Peyer's patch (tissue), 4 donors: ENCODE results near the gene ACSL5. TPM values are rescaled to one million over a fixed set of nuclear protein-coding genes. Genes with fewer than 3 reads are reported as not detected.
"Not testable (repeated sequence)": the region's sequence is repeated elsewhere in the genome, so short reads cannot be mapped to it uniquely, and the experiment has no call there.

ENCODE experiments used
- DNase-seq, 3 donors: peaks; one replicate each; pipeline ENCODE4 v3.0.0-alpha.2; 2017 to 2019
- H3K27ac ChIP-seq, 4 donors: fragments of 200-600 bp; sonication (generic); one replicate each; pipeline ENCODE4 v1.5.1; 2016 to 2019
- H3K27me3 ChIP-seq, 2 donors: fragments of 200-600 bp; sonication (generic); one replicate each; pipeline ENCODE4 v1.5.1; 2019
- H3K36me3 ChIP-seq, 3 donors: fragments of 200-600 bp; sonication (generic); one replicate each; pipeline ENCODE4 v1.5.1; 2016 to 2019
- H3K4me1 ChIP-seq, 4 donors: fragments of 200-600 bp; sonication (generic); one replicate each; pipeline ENCODE4 v1.5.1; 2016 to 2019
- H3K4me3 ChIP-seq, 4 donors: fragments of 200-600 bp; sonication (generic); 1 replicate in 3 of 4; 2 replicates in 1 of 4; pipeline ENCODE4 v1.5.1; 2016 to 2019; ENCODE audit warnings: mild to moderate bottlenecking in 1 of 4
- H3K9me3 ChIP-seq, 4 donors: fragments of 200-600 bp; sonication (generic); one replicate each; pipeline ENCODE4 v1.5.1; 2016 to 2019; ENCODE audit warnings: mild to moderate bottlenecking in 1 of 4
- POLR2A ChIP-seq, 2 donors: fragments of 450-650 bp; IDR thresholded peaks; one replicate each; pipeline ENCODE4 v1.5.1; 2017; ENCODE audit warnings: antibody characterized with exemption in 2 of 2, mild to moderate bottlenecking in 2 of 2, moderate library complexity in 2 of 2
- total RNA-seq, 4 donors: library from RNA; depleted of rRNA; stranded (reverse); fragments of >200 nt; gene quantifications; one replicate each; pipeline ENCODE4 v1.1.0, GENCODE V29; 2016
- TF ChIP-seq, protein P1 (sequence below), 6 experiments: fragments of 450-650 bp in 4 of 6; fragments of 200-600 bp in 2 of 6; sonication (generic) in 1 of 6; IDR thresholded peaks; one replicate each; pipeline ENCODE4 v1.5.1; 2017 to 2019; ENCODE audit warnings: antibody characterized with exemption in 6 of 6, mild to moderate bottlenecking in 3 of 6, moderate library complexity in 1 of 6

Gene ACSL5
- total RNA-seq, 4 donors from 2014 or later, result 133 to 1,137 (median 595) TPM

DNA sequence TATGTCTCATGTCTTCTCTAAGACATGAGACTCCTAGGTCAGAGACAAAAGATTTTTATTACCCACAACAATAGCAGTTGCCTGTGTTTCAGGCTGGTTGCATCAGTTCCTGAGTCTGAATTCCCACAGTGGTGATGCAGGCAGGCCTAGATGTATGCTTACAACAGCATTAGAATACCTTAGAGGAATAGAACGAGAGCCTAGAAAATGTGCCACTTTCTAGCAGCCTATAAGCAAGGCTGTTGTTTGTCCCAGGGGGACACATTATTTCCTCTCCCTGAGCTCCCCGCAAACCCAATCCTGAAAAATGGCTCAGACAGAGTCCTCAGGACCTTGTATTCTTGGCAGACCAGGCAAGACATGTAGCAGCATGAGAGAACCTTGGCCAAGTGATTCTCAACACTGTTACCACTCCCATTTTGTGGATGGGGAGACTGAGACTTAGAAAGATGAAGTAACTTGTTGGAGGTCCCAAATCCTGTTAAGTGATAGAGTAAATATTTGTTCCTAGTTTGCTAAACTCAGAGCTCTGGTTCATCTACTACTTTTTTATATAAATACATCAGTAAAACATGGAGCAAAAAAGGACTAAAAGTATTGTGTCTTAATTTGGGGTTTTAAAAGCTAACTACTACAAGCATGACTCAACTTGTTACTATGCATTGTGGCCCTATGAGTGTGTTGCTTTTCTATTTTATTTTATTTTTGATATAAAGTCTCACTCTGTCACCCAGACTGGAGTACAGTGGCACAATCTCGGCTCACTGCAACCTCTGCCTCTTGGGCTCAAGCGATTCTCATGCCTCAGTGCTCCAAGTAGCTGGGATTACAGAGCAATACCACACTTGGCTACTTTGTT is 87.3 kb downstream of the ACSL5 start:
- TF ChIP-seq, protein P1, sequence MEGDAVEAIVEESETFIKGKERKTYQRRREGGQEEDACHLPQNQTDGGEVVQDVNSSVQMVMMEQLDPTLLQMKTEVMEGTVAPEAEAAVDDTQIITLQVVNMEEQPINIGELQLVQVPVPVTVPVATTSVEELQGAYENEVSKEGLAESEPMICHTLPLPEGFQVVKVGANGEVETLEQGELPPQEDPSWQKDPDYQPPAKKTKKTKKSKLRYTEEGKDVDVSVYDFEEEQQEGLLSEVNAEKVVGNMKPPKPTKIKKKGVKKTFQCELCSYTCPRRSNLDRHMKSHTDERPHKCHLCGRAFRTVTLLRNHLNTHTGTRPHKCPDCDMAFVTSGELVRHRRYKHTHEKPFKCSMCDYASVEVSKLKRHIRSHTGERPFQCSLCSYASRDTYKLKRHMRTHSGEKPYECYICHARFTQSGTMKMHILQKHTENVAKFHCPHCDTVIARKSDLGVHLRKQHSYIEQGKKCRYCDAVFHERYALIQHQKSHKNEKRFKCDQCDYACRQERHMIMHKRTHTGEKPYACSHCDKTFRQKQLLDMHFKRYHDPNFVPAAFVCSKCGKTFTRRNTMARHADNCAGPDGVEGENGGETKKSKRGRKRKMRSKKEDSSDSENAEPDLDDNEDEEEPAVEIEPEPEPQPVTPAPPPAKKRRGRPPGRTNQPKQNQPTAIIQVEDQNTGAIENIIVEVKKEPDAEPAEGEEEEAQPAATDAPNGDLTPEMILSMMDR (IDR thresholded peaks at IDR 0.05), result no peak
- no peak for TF ChIP-seq POLR2A (IDR thresholded peaks at IDR 0.05)
- peaks cover 0 to 27% (median 0%) of the 10 kb centered on the region in 3 donors for H3K36me3 ChIP-seq

GRCh38 chr10:112464074-112464473 is 90.2 kb downstream of the ACSL5 start:
- not testable (repeated sequence) for H3K4me1 ChIP-seq, H3K9me3 ChIP-seq, H3K4me3 ChIP-seq, H3K27ac ChIP-seq, H3K27me3 ChIP-seq, DNase-seq
- peaks cover 0 to 27% (median 0%) of the 10 kb centered on the region in 3 donors for H3K36me3 ChIP-seq

More for the DNA sequence above, 87.3 kb downstream of the ACSL5 start:
- DNase-seq, result no peak
- Histone ChIP-seq H3K27me3 (no peaks in the 10 kb centered on the region), H3K4me1 (no peaks in the 10 kb centered on the region), H3K4me3 (no peak overlapping the region), H3K9me3 (no peaks in the 10 kb centered on the region), H3K27ac (no peak overlapping the region)

DNA sequence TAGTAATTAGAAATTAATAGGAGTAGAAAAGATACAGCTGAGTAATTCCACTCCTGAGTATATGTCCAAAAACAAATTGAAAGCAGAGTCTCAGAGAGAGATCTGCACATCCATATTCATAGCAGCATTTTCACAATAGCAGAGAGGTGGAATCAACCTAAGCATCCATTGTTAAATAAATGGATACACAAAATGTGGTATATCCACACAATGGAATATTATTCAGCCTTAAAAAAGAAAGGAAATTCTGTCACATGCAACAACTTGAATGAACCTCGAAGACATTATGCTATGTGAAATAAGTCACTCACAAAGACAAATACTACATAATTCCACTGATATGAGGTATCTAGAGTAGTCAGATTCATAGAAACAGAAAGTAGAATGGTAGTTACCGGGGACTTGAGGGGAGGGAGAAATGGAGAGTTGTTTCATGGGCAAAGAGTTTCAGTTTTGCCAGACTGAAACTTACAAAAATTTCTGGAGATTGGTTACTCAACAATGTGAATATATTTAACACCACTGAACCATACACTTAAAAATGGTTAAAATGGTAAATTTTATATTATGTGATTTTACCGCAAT is 91.5 kb downstream of the ACSL5 start:
- no peaks in the 10 kb centered on the region for H3K9me3 ChIP-seq
- H3K27me3 ChIP-seq, result no peaks in the 10 kb centered on the region
- DNase-seq, result no peak
- H3K4me1 ChIP-seq, result no peaks in the 10 kb centered on the region
- no peak overlapping the region for H3K27ac ChIP-seq
- H3K36me3 ChIP-seq, result peaks cover 0 to 27% (median 0%) of the 10 kb centered on the region in 3 donors
- H3K4me3 ChIP-seq, result no peak overlapping the region
- no peak for TF ChIP-seq POLR2A (IDR thresholded peaks at IDR 0.05)
- TF ChIP-seq, protein P1 (IDR thresholded peaks at IDR 0.05), result no peak

DNA sequence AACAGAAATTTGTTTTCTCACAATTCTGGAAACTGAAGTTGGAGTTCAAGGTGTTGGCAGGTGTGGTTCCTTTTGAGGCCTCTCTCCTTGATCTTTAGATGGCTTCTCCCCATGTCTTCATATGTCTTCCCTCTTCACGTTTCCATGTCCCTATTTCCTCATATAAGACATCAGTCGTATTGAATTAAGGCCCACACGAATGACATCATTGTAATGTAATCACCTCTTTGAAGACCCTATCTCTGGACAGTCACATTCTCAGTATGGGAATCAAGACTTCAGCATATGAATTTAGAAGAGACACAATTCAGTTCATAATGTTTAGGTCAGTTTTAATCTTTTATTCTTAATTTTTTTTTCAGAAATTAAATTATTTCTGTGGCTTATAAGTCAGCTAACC is 92.9 kb downstream of the ACSL5 start:
- H3K36me3 ChIP-seq, result peaks cover 0 to 18% (median 0%) of the 10 kb centered on the region in 3 donors
- no peaks in the 10 kb centered on the region for H3K9me3 ChIP-seq
- no peaks in the 10 kb centered on the region for H3K27me3 ChIP-seq

DNA sequence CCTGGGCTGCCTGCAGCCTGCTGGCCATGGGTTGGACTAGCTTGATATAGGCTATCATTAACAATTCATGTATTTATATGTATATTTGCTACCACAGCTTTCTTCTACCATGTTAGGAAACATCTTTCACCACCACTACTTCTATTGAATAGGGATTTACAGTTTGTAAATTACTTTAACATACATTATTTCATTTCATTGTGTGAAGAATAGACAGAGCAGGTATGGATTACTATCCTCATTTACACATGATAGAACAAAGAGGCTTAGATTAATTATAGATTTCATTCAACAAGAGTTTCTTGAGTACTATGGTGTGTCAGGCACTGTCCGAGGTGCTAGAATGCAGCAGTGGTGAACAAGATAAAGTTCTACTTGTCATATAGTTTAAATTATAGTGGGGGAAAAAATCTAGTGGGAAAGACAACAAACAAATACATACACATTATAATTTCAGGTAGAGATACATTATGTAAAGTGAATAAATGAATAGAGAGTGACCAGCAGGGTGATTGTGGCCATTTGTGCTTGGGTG is 93.7 kb downstream of the ACSL5 start:
- H3K36me3 ChIP-seq, result peaks cover 0 to 14% (median 0%) of the 10 kb centered on the region in 3 donors
- H3K27ac ChIP-seq, result no peak overlapping the region
- DNase-seq, result no peak
- no peaks in the 10 kb centered on the region for H3K9me3 ChIP-seq
- H3K4me1 ChIP-seq, result no peaks in the 10 kb centered on the region
- H3K4me3 ChIP-seq, result no peak overlapping the region
- H3K27me3 ChIP-seq, result no peaks in the 10 kb centered on the region
- TF ChIP-seq, protein P1 (IDR thresholded peaks at IDR 0.05), result no peak
- no peak for TF ChIP-seq POLR2A (IDR thresholded peaks at IDR 0.05)

More for the DNA sequence above, 92.9 kb downstream of the ACSL5 start:
- Histone ChIP-seq H3K27ac (no peak overlapping the region), H3K4me3 (no peak overlapping the region), H3K4me1 (no peaks in the 10 kb centered on the region)
- DNase-seq, result no peak
- TF ChIP-seq, protein P1 (IDR thresholded peaks at IDR 0.05), result no peak
- no peak for TF ChIP-seq POLR2A (IDR thresholded peaks at IDR 0.05)
